Right atrium auricular region (tissue), 2 donors: ENCODE results near the gene DLD. TPM values are rescaled to one million over a fixed set of nuclear protein-coding genes. Genes with fewer than 3 reads are reported as not detected.
"Not testable (repeated sequence)": the region's sequence is repeated elsewhere in the genome, so short reads cannot be mapped to it uniquely, and the experiment has no call there.

Experiments
- DNase-seq: peaks from one replicate; pipeline ENCODE4 v3.0.0-alpha.2; 2019; ENCODE audit warnings: low spot score
- H3K27ac ChIP-seq, 2 donors: fragments of 200-600 bp; sonication (generic); 1 replicate in 1 of 2; 2 replicates in 1 of 2; pipeline ENCODE4 v1.5.1; 2016 to 2019
- H3K27me3 ChIP-seq, 2 donors: fragments of 200-600 bp; sonication (generic); one replicate each; pipeline versions ENCODE4 v1.5.1 to v1.6.0; 2017 to 2019
- H3K36me3 ChIP-seq: fragments of 200-600 bp; sonication (generic); one replicate; pipeline ENCODE4 v1.5.1; 2016
- H3K4me1 ChIP-seq, 2 donors: fragments of 200-600 bp; sonication (generic); one replicate each; pipeline versions ENCODE4 v1.5.1 to v1.6.0; 2017 to 2019
- H3K4me3 ChIP-seq, 2 donors: fragments of 200-600 bp; sonication (generic); 1 replicate in 1 of 2; 2 replicates in 1 of 2; pipeline ENCODE4 v1.5.1; 2017 to 2019; ENCODE audit warnings: mild to moderate bottlenecking in 1 of 2, moderate library complexity in 1 of 2
- H3K9me3 ChIP-seq, 2 donors: fragments of 200-600 bp; sonication (generic); one replicate each; pipeline ENCODE4 v1.5.1; 2019
- CTCF ChIP-seq, 2 donors: fragments of 200-600 bp; sonication (generic); IDR thresholded peaks; one replicate each; pipeline ENCODE4 v1.5.1; 2019; ENCODE audit warnings: antibody characterized with exemption in 2 of 2
- total RNA-seq, 2 donors: library from RNA; depleted of rRNA; stranded (reverse); fragments of >200 nt; gene quantifications; one replicate each; pipeline ENCODE4 v1.1.0, GENCODE V29; 2016

The DLD gene
- total RNA-seq, 2 donors from 2014 or later = 52.9 to 153 TPM

- Histone ChIP-seq H3K36me3 (peaks cover 58% of the 10 kb centered on the region), H3K27ac (no peak overlapping the region), H3K4me1 (peaks cover 0 to 7% of the 10 kb centered on the region in 2 donors), H3K27me3 (no peaks in the 10 kb centered on the region), H3K4me3 (no peak overlapping the region), H3K9me3 (no peaks in the 10 kb centered on the region)
- no peak for TF ChIP-seq CTCF (IDR thresholded peaks at IDR 0.05)
- DNase-seq = no peak
Measured at GRCh38 chr7:107953924-107954303, 62.9 kb downstream of the DLD start.

GRCh38 chr7:107955394-107955793 lies 64.4 kb downstream of the DLD start:
- Histone ChIP-seq H3K9me3 (no peaks in the 10 kb centered on the region), H3K36me3 (peaks cover 64% of the 10 kb centered on the region), H3K27me3 (no peaks in the 10 kb centered on the region), H3K27ac (no peak overlapping the region), H3K4me1 (peaks cover 0 to 11% of the 10 kb centered on the region in 2 donors), H3K4me3 (no peak overlapping the region)
- no peak for TF ChIP-seq CTCF (IDR thresholded peaks at IDR 0.05)
- DNase-seq = no peak

- not testable (repeated sequence) for H3K4me3 ChIP-seq, H3K9me3 ChIP-seq, DNase-seq, H3K27me3 ChIP-seq
- peak overlapping the region; percentile 24 to 57 for H3K27ac ChIP-seq
- H3K4me1 ChIP-seq = peaks cover 0 to 18% of the 10 kb centered on the region in 2 donors
- peaks cover 60% of the 10 kb centered on the region for H3K36me3 ChIP-seq
Measured at GRCh38 chr7:107956950-107957349, 66.0 kb downstream of the DLD start.

- Histone ChIP-seq H3K9me3 (no peaks in the 10 kb centered on the region), H3K27ac (peak overlapping the region; percentile 57 to 68), H3K27me3 (no peaks in the 10 kb centered on the region), H3K36me3 (peaks cover 61% of the 10 kb centered on the region), H3K4me1 (peaks cover 0 to 20% of the 10 kb centered on the region in 2 donors), H3K4me3 (no peak overlapping the region)
- no peak for DNase-seq
- TF ChIP-seq CTCF (IDR thresholded peaks at IDR 0.05) = no peak
Measured at GRCh38 chr7:107957436-107957835, 66.5 kb downstream of the DLD start.

- Histone ChIP-seq H3K27me3 (no peaks in the 10 kb centered on the region), H3K9me3 (no peaks in the 10 kb centered on the region), H3K4me1 (peaks cover 0 to 20% of the 10 kb centered on the region in 2 donors), H3K36me3 (peaks cover 59% of the 10 kb centered on the region), H3K4me3 (no peak overlapping the region), H3K27ac (peak overlapping the region in 1 of 2 donors; percentile 57)
- no peak for TF ChIP-seq CTCF (IDR thresholded peaks at IDR 0.05)
- DNase-seq = peak; percentile 70
Measured at GRCh38 chr7:107958764-107959526, 68.0 kb downstream of the DLD start.

GRCh38 chr7:107959527-107959898 lies 68.5 kb downstream of the DLD start:
- DNase-seq = no peak
- H3K27me3 ChIP-seq = no peaks in the 10 kb centered on the region
- H3K4me1 ChIP-seq = peaks cover 0 to 20% of the 10 kb centered on the region in 2 donors
- H3K9me3 ChIP-seq = no peaks in the 10 kb centered on the region
- no peak overlapping the region for H3K4me3 ChIP-seq
- H3K36me3 ChIP-seq = peaks cover 59% of the 10 kb centered on the region
- H3K27ac ChIP-seq = no peak overlapping the region
- no peak for TF ChIP-seq CTCF (IDR thresholded peaks at IDR 0.05)
